GM12891 (cell line): Measurements from ENCODE around the gene ATXN1.

Source experiments
- POLR2A ChIP-seq: IDR thresholded peaks from 2 replicates; pipeline ENCODE4 v1.6.1; 2011; ENCODE audit warnings: low read depth, low read length, control low read depth
- POLR2AphosphoS5 ChIP-seq: IDR thresholded peaks from 2 replicates; pipeline ENCODE4 v1.6.1; 2011; ENCODE audit warnings: low read depth, low read length, control low read depth
- SPI1 ChIP-seq: IDR thresholded peaks from 2 replicates; pipeline ENCODE4 v1.6.1; 2011; ENCODE audit warnings: low read depth, low read length, control low read depth
- TAF1 ChIP-seq: IDR thresholded peaks from 2 replicates; pipeline ENCODE4 v1.6.1; 2011; ENCODE audit warnings: low read depth, low read length, control low read depth

- TF ChIP-seq POLR2AphosphoS5 (no peak), POLR2A (no peak), SPI1 (no peak), TAF1 (no peak)
These were observed 239.7 kb downstream of the ATXN1 start for GRCh38 chr6:16521528-16521927.
